Measurements from ENCODE around the gene PRPF18.

Gene PRPF18

DNA sequence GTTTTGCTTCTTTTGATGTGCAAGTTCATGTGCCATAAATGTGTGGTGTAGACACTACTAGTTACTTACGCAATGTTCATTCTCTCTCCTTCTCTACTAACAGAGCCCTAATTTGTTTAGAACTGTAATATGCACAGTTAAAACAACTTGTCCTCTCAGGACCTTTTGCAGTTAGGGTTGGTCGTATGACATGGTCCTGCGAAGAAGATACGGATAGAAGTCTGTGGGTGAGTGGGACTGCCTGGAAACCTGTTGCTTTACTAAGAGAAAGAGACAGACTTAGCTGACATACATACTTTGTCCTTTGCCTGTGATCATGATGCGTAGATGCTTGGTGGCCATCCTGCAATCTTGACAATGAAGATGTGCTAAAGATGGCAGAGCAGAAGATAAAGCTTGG, 51.1 kb downstream of the PRPF18 start:
- no peak for DNase-seq

DNA sequence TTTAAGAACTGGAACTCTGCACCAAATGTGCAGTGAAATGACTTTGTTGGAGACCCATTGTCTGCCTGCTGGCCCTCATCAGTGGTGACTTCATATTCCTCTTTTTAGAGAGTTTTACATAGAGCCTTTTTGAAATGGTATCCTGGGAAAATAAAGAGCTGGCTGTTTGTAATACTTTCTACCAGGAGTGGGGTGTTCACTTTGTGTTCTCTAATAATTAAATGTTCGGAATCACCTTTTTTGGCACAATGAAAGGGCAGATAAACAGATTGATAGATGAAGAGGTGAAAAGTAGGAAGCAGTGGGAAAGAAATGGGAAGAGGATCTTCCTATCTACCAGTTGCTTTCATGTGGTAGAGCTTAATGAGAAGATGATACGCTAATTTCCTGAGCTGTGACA, 55.5 kb downstream of the PRPF18 start:
- no peak for DNase-seq

DNA sequence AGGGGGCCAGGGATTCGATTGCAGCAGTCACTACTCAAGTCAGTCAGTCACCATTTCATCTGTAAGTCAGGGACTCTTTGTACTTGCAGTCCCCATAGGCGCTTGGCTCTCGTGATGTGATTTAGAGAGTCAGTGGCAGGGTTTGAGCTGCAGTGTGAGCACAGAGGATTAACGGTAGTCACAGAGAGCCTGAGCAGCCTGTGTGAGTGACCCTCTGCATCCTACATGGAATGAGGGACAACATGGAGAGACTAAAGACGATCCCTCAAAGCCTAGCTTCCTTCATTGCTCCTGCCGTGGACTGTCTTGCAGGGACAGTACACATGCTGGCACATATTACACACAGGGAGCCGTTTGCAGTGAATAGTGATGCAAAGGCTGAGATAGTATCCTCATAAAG, 56.3 kb downstream of the PRPF18 start:
- DNase-seq, result no peak

DNA sequence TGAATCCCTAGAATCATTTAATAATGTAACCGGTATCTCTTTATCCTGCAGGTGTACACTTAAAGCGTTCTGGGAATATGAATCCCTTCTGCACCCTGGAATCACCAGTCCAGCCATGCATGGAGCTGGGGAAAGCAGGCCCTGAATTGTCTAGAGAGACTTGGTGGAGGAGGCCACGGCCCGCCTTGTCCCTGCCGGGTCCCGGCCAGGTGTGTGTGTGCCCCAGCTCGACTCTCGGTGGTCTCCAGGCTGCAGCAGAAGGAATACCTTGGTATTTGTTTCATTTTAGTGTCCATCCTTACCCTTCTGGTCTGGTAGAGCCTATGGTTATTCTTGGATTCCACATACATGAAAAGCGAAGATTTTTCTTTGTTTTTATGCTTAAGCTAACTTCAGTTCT, 58.1 kb downstream of the PRPF18 start:
- DNase-seq, result no peak

DNA sequence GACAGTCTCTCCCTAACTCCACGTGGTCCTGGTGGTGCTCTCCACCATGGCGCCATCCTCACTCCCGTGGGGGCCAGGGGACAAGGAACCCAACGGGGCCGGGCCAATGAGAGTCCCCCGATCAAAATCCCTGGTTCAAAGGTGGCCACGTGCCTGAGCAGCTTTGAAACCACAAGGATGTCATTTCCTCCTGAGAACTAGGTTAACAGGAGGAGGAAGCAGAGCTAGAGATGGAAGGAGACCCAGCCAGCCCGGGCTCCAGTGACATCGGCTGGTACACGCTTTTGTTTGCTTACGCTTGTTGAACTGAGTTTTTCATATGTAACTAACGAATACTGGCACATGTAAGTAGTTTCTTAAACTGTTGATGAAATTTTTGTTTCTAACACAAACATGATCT, 61.7 kb downstream of the PRPF18 start:
- no peak for DNase-seq

DNA sequence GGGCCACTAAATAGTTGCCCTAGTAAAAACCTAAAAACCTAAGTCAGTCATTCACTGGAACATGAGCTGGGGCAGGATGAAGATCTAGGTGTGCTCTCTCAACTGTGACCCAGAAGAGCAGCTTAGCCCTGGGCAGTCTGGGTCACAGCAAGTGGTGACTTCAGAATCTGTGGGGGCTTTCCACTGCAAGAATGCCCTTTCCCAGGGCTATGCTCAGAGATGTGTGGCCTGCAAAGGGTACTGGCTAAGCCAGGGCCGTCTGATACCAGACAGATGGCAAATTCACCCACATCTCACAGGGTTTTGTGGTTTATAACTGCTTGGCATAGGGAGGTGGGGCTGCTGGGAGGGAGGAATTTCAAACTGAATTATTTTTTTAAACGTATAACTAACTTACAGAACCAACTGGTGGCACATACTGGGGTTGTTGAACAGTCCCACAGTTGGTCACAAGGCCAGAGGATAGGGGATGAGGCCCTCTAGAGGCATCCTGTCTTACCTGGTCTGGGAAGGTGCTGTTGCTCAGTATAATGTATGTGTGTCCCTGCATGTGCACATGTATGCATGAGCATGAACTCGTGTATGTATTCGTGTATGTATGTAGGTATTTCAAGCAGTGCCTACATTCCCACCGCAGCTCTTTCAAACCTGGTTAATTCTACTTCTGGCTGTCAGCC, 63.2 kb downstream of the PRPF18 start:
- DNase-seq, result no peak

DNA sequence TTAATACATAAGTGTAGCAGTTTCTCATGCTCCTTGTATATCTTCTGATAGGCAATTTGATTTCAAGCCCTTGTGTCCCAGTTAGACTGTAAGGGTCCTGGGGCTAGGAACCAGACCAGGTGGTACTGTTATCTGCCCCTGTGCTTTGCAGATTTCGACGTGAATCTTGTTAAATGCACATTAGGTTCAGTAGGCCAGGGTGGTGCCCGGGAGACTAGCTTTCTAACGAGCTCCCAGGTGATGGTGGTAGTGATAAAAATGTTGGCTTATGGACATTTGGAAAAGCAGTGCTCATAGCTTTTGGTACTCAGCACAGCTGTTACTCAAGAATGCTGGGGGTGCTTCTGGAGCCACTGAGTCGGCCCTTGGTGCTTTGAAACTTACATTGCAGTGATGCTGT, 64.2 kb downstream of the PRPF18 start:
- no peak for DNase-seq

DNA sequence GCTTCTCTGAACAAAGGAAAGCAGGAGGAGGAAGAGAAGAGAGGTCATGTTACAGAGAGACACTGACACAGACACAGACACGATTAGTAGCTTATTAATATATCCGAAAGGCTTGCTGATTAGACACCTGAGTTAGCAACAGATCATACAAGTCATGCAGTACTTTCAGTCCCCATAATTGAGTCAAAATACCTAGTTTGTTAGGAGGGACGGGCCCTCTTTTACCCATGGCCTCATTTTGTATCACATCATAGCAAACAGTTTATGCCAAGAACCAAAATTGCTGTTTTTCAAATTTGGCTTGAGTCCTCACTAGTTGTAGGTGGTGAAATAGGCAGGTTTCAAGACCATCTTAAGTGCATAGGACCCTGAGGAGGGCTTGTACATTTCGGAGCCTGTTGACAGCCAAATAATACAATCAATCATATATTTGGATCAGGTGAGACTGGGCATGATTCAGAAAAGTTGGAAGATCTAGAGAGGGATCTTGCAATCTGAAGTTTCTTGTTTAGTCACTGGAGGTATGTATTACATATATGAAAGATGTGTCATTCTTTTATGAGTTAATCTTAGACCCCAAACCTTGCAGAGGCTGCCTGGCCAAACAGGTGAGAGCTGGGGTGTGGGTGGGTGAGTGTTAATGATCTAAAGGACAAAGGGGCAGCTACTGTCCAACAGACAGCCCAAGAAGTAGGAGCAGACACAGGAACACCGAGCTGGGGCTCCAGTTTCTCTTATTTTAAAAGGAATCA, 65.4 kb downstream of the PRPF18 start:
- DNase-seq, result no peak

DNA sequence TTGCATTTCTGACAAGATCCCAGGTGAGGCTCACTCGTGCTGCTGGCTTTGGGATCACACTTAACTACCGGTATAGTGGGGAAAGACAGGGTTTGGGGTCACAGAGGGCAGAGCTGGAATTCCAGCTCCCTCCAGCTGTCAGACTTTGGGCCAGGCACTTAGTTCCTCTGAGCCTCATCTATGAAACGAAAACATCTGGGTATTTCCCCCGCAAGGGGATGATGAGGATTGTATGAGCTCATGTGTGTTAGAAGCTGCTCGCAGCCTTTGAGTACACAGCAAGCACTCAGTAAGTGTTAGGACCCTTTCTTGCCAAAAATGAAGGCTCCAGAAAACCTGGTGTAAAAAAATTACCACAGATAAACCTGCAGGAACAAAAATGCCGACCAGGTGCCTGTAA, 66.1 kb downstream of the PRPF18 start:
- DNase-seq, result no peak

DNA sequence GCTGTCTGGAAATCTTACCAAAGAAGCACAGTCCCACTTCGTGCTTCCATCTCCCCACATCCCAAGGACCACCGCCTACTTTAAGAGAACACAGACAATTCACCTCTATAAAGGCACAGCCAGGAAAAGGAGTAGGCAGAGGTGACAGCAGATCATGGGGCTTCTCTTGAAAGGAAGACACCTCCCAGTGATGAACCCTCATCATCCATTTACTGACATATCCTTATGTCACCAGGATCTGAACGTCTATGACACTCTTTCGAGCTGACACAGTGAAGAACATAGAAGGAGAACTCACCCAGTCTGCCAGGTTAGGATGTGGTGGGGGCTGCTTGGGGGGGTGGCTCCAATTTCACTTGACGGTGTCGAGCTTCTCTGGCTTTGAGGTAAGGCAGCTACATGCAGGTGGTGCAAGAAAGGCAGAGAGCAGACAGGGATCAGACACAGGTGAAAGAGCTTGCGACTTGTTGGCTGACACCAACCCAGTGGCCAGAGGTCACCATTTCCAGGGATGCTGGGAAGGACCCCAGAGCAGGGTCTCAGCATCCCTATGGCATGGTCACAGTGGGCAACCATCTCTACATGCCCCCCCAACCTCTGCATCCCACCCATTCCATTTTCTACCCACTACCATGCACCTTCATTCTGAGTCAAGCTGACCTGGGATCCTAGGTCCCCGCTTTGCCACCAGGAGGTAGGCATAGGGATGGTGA, 67.5 kb downstream of the PRPF18 start:
- no peak for DNase-seq

DNA sequence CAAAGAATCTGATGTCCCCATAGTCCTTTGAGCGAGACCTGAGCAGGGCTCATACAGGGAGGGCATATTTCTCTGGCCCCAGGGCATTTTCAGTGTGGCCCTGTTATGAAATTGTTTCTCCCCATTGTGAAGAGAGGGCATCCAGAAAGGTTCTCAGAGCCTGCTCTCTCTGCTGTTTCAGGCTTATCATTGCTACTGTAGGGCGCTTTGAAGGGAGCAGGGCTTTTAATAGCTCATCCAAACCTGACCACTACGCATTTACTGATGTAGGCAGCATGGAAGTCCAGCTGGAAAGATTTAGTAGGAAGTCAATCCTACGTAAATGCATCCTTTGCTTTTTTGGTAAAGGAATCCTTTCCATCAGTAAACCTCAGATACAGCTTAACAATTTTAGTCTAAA, 68.1 kb downstream of the PRPF18 start:
- DNase-seq, result no peak

DNA sequence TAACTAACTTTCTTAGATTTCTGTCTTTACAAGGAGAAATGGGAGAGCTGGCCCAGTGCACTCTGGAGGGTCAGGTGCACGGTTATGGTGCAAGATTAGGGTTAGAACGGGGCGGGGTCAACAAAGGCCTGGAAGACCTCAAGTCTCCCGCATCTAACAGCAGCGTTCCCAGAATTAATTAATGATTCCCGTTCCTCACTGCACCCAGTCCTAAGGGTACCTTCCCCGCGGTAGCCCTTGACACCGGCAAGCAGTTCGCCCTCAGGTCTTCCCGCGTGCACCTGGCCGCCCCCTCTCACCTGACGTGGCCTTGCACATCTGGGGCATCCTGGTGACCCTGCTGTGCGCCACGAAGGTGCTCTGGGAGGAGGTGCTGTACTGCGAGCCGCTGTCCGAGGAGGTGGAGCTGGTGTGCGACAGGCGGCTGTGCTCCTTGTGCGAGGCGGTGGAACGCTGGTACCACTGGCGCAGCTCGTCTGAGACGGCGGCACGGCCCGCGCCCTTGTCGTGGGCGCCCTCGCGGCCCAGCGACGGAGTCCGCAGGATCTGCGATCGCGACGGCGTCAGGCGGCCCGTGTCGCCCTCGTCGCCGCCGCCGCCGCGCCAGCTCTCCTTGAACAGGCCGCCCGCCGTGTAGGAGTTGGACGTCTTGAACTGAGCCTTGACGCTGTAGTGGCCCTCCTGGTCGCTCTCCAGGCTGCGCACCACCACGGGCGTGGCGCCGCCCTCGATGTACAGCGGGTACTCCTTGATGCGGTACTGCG, 69.8 kb downstream of the PRPF18 start:
- DNase-seq, result no peak

DNA sequence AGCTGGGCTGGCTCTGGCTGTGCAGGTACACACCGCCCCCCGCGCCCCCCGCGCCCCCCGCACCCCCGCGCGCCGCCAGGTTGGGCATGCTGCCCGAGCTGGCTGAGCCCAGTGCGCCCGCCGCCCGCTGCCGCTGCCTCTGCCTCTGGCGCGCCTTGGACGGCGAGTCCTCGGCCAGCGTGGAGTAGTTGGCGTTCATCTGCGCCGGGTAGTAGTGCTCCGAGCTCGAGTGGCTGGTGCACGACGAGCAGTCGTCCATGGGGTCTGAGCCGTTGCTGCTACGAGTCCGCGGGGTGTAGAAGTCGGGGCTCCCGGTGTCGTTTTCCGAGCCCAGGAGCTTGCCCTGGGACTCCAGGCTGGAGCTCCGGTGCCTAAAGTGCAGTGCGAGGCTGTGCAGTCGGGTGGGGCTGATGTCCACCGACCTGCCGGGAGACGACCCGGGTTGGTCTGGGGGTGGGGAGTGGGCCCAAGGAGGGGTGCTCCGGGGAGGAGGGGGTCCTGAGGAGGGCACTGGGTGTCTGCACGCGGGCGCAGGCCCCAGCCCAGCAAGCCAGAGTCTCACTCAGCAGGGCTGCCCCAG, 70.4 kb downstream of the PRPF18 start:
- DNase-seq, result no peak

DNA sequence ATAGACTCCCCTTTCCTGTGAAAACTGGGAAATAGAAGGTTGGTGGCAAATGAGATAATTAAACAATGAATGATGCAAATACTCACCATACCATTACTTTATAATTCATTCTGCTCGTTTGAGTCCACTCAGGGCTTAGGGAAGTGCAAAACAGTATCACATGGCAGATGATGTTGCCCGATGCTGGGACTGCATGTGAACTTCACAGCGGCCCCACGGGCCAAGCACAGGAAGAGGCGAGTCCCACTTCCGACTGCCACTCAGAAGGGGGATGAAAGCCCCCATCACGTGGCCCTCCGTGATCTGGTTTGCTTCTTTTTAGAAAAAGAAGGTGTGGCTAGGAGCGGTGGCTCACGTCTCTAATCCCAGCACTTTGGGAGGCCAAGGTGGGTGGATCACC, 71.5 kb downstream of the PRPF18 start:
- no peak for DNase-seq

DNA sequence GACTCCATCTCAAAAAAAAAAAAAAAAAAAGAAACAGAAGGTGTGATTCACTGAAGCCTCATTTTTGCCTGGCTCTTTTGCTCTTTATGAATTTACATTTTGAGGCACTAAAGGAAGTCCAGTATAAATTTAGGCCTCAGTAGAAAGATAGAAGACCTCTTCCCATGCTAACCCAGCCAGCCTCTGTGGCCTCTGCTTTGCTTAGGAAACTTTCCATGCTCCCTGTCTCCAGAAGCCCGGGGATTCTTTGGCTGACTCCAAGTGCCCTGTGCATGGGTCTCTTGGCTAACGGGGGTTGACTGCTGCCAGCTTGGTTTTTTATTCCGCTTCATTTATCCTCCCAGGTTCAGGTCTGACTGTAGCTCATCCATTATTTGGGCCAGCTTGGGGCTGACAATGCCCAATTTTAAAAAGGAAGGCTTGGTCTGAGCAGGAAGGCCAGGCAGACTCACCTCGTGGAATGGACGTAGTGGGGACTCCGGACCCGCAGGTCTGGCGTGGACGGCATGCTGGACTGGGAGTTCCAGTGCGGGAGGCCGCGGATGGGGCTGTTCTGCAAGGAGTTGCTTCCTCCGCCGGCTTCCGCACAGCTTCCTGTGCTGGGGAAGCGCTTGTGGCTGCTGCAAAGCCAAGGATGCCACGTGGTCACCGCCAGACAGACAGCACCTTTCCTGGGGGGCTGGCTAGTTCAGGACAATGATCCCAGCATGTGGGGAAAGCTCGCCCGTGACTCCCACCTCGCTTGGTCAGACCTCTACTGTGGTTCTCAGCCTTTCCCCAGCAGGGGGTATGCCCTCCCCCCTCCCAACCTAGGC, 72.3 kb downstream of the PRPF18 start:
- DNase-seq, result no peak

DNA sequence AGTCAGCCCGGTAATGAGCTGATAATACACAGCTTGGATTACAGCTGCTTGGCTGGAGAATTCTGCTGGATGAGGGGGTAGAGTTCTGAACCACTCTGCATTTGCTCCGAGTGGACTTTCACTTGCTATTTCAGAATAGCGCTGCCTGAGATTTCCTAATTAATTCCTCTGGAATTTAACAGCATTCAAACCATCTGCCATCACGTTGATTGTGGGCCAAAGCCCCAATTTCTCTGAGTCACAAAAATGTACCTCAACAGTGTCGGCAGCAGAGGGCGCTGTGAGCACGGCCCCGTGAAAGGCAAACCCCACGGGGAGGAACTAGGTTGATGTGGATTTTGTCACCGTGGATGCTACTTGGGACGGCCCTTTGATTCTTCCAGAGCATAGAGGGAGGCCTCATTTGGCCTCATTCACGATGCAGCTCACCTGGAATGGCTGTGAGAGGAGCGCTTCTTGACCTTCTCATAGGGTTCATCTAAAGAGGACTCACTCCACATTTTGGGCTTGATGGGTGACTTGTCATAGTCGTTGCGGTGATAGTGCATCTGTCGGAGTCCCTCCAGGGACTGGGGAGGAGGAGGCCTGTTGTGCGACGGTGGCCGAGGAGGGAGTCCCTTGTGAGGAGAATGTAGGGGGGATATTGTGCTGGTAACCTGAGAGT, 73.3 kb downstream of the PRPF18 start:
- peak; percentile 56 for DNase-seq

DNA sequence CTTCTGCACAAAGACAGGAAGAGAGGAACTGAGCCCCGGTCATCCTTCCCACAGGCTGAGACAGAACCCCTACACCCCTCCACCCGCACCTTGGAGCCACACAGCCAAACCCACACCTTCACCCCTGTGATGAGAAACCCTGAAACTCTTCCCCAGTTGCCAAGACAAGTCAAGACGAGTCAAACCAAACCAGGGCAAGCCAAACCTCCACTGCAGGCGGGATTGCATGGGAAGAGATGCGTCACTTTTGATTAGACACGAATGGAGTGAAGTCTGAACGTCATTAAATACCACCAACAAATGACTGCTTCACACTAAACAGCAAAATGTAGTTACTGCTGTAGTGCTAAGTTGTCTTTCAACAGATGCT, 73.8 kb downstream of the PRPF18 start:
- peak; percentile 36 for DNase-seq

DNA sequence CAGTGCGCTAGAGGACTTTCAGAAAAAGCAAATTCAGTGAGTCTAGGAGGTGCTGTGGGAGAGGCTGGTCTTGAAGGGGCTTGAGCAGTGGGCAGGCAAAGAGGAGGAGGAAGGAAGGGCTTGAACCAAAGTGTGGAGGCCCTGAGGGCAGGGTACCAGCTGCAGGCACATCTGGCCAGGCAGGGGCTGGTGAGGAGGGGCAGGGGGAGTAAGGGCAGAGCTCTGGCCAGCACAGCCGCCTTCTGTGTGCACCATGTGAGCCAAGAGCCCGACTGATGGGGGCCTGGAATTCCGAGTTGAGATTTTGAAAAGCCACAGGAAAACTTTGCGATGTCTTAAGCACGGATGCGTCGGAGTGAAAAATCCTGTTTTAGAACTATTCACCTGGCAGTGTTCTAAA, 74.5 kb downstream of the PRPF18 start:
- DNase-seq, result no peak

DNA sequence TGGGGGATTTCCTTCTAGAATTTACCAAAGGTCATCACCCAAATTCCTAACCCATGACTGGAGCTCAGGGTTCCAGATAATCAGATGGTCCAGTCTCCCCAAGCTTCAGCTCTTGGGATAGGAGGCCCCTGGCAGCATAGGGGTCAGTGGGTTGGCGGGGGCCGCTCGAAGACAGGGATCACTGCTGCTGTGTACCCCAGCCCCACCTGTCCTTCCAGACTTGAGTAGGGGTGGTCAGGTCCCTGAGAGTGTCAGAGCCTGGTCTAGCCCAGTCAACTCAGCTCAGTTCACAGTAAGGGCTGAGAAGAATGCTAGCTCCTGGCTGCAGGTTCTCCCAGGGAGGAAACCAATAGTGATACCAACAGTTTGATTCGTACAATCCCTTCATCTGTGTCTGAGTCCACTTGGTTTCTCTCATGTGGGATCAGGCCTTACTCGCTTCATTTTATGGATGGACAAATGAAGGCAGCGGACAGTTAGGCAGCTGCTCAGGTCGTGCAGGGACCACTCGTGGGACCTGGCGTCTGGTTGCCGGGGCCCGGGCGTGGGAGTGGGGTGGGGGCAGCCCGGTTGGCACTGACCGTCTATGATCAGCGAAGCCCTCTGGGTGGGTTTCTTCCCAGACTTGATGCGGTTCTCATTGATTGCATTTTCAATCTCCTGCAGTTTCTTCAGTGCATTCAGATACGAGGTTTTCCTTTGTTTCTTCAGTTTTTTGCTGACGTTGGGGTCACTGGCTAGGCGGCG, 78.9 kb downstream of the PRPF18 start:
- DNase-seq, result no peak

DNA sequence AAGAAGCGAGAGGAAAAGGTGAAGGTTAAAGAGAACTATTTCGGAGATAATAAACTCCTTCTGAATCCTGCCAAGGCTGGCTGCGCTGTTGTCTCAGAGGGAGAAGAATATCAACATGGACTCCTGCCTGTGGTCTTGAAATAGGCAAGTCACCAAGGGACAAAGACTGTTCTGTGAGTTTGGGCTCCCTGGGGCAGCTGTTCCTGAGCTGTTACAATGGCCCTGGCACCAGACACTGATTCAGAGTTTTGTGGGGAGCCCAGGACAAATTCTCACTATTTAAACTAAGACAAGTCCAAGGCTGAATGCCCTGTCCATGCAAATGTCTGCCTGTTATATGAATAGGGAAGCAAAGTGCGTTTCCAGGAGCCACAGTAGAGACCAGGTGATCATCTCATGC, 81.4 kb downstream of the PRPF18 start:
- no peak for DNase-seq
